DND-41 (cell line): ENCODE results near the gene PMEL.
A peak's percentile ranks its signal among the peaks of the same experiment; 100 is the strongest.

Experiments
- ATAC-seq: fragments of 200-7000 bp; cut with Tn5 transposase; 3 replicates; pipeline ENCODE4 v1.9.1; 2021; ENCODE audit warnings: low read depth; ENCODE audit not compliant: insufficient read depth
- DNase-seq: peaks from one replicate; pipeline ENCODE4 v3.0.0-alpha.2; 2020
- H2AFZ ChIP-seq: 2 replicates; pipeline ENCODE4 v1.6.0; 2012; ENCODE audit warnings: low read depth, low read length
- H3K27ac ChIP-seq: 2 replicates; pipeline ENCODE4 v1.5.1; 2012; ENCODE audit warnings: low read length, inconsistent platforms
- H3K27me3 ChIP-seq: fragments of 200-600 bp; sonication (generic); 2 replicates; pipeline ENCODE4 v1.6.0; 2012; ENCODE audit warnings: low read length, mild to moderate bottlenecking, inconsistent platforms; ENCODE audit not compliant: insufficient read depth, poor library complexity
- H3K36me3 ChIP-seq: 2 replicates; pipeline ENCODE4 v1.5.1; 2012; ENCODE audit warnings: low read length, inconsistent platforms; ENCODE audit not compliant: insufficient read depth
- H3K4me1 ChIP-seq: 2 replicates; pipeline ENCODE4 v1.5.1; 2012; ENCODE audit warnings: mild to moderate bottlenecking, low read length; ENCODE audit not compliant: insufficient read depth
- H3K4me2 ChIP-seq: 2 replicates; pipeline ENCODE4 v1.6.0; 2012; ENCODE audit warnings: mild to moderate bottlenecking, moderate library complexity, low read length, inconsistent platforms; ENCODE audit not compliant: insufficient read depth
- H3K4me3 ChIP-seq, 2 experiments: fragments of 200-600 bp in 1 of 2; shearing (Covaris generic) in 1 of 2; 2 replicates each; pipeline ENCODE4 v1.5.1; 2012 to 2016; ENCODE audit warnings: inconsistent platforms in 2 of 2, low read length in 2 of 2, mild to moderate bottlenecking in 2 of 2, low read depth in 1 of 2, moderate library complexity in 1 of 2
- H3K79me2 ChIP-seq: 2 replicates; pipeline ENCODE4 v1.6.0; 2012; ENCODE audit warnings: low read length, inconsistent platforms; ENCODE audit not compliant: insufficient read depth
- H3K9ac ChIP-seq: 2 replicates; pipeline ENCODE4 v1.6.0; 2012; ENCODE audit warnings: low read depth, mild to moderate bottlenecking, inconsistent platforms, low read length, moderate library complexity
- H3K9me3 ChIP-seq: 2 replicates; pipeline ENCODE4 v1.5.1; 2012; ENCODE audit warnings: low read length, moderate library complexity, mild to moderate bottlenecking, inconsistent platforms; ENCODE audit not compliant: insufficient read depth, severe bottlenecking
- H4K20me1 ChIP-seq: 2 replicates; pipeline ENCODE4 v1.6.0; 2012; ENCODE audit warnings: low read length; ENCODE audit not compliant: insufficient read depth
- CTCF ChIP-seq: IDR thresholded peaks from 2 replicates; pipeline ENCODE4 v1.5.1; 2012; ENCODE audit warnings: borderline replicate concordance, low read length, moderate library complexity, mild to moderate bottlenecking; ENCODE audit not compliant: poor library complexity, severe bottlenecking; ENCODE audit errors: extremely low read depth
- EZH2 ChIP-seq: IDR thresholded peaks from 3 replicates; pipeline ENCODE4 v1.6.1; 2012; ENCODE audit warnings: borderline replicate concordance, low read depth, mild to moderate bottlenecking, moderate library complexity, low read length, inconsistent platforms; ENCODE audit not compliant: severe bottlenecking

Gene PMEL

DNA sequence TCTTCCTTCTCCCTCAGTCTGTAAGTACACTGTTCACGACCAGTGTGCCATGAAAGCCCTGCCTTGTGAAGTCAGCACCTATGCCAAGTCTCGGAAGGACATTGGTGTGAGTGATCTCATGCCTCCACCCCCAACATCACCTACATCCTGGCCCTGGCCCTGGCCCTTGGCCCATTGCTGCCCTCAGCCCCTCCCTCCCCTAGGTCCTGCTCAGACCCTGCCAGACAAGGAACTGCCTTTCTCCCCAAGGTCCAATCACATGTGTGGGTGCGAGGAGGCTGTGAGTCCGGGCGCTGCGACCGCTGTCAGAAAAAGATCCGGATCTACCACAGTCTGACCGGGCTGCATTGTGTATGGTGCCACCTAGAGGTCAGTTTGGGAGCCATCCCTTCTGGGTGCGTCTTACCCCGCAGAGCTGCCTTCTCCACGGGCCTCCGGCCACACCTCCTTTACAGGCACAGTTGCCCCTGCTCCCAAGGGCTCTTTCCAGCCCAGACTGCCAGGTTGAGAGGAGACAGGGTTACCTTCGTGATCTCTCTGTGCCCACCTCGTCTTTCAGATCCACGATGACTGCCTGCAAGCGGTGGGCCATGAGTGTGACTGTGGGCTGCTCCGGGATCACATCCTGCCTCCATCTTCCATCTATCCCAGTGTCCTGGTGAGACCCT is 25.6 kb downstream of the PMEL start:
- H3K4me1 ChIP-seq: peaks cover 6% of the 10 kb centered on the region
- DNase-seq: peak; percentile 83
- no peak overlapping the region for H3K4me2 ChIP-seq
- no peaks in the 10 kb centered on the region for H3K9me3 ChIP-seq
- ATAC-seq: peak; percentile 95
- peaks cover 46% of the 10 kb centered on the region for H4K20me1 ChIP-seq
- no peak overlapping the region for H3K4me3 ChIP-seq
- H3K36me3 ChIP-seq: peaks cover 99% of the 10 kb centered on the region
- H3K79me2 ChIP-seq: peaks cover 49% of the 10 kb centered on the region
- H3K9ac ChIP-seq: no peak overlapping the region
- H2AFZ ChIP-seq: no peak overlapping the region
- H3K27me3 ChIP-seq: no peaks in the 10 kb centered on the region
- H3K27ac ChIP-seq: peak overlapping the region; percentile 47
- peak; percentile 96 for TF ChIP-seq CTCF
- TF ChIP-seq EZH2: no peak

- ATAC-seq: no peak
- H2AFZ ChIP-seq: no peak overlapping the region
- no peaks in the 10 kb centered on the region for H3K27me3 ChIP-seq
- no peak overlapping the region for H3K4me2 ChIP-seq
- peaks cover 99% of the 10 kb centered on the region for H3K36me3 ChIP-seq
- no peak for DNase-seq
- H3K9ac ChIP-seq: no peak overlapping the region
- H3K4me3 ChIP-seq: no peak overlapping the region
- H3K79me2 ChIP-seq: peaks cover 62% of the 10 kb centered on the region
- no peak for TF ChIP-seq CTCF
- TF ChIP-seq EZH2: no peak
- no peaks in the 10 kb centered on the region for H3K9me3 ChIP-seq
- H3K4me1 ChIP-seq: peaks cover 18% of the 10 kb centered on the region
- H4K20me1 ChIP-seq: peaks cover 58% of the 10 kb centered on the region
- H3K27ac ChIP-seq: no peak overlapping the region
These were observed 26.9 kb downstream of the PMEL start for GRCh38 chr12:55938826-55939501.

DNA sequence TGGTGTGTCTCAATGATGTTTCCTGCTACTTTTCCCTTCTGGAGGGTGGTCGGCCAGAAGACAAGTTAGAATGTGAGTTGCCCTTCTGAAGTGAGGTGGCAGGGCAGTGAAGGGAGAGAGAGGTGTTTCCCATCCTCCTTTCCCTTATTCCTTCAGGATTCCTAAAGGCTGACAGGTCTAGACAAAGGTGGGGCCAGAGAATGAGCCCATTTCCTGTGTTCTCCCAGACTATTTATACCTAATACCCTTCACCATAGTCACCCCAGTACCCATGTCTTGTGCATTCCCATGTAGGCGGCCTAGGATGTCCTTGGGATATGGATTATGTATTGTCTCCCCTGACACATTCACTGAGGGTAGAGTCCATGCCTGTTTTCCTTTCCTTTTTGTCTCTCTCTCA is 27.9 kb downstream of the PMEL start:
- Histone ChIP-seq H3K27me3 (no peaks in the 10 kb centered on the region), H3K9me3 (no peaks in the 10 kb centered on the region), H3K79me2 (peaks cover 72% of the 10 kb centered on the region), H3K4me1 (peaks cover 28% of the 10 kb centered on the region), H3K9ac (no peak overlapping the region), H3K36me3 (peaks cover 100% of the 10 kb centered on the region), H3K4me3 (no peak overlapping the region), H3K27ac (no peak overlapping the region), H2AFZ (no peak overlapping the region), H4K20me1 (peaks cover 68% of the 10 kb centered on the region), H3K4me2 (no peak overlapping the region)
- TF ChIP-seq EZH2 (no peak), CTCF (no peak)
- ATAC-seq (no peak), DNase-seq (no peak)
